Measurements from ENCODE around the gene LIG1. TPM values are rescaled to one million over a fixed set of nuclear protein-coding genes. Genes with fewer than 3 reads are reported as not detected.
A peak's percentile ranks its signal among the peaks of the same experiment; 100 is the strongest.

The LIG1 gene
- total and polyA plus RNA-seq, 2 experiments from 2014 or later = 9.3 to 14.5 TPM

DNA sequence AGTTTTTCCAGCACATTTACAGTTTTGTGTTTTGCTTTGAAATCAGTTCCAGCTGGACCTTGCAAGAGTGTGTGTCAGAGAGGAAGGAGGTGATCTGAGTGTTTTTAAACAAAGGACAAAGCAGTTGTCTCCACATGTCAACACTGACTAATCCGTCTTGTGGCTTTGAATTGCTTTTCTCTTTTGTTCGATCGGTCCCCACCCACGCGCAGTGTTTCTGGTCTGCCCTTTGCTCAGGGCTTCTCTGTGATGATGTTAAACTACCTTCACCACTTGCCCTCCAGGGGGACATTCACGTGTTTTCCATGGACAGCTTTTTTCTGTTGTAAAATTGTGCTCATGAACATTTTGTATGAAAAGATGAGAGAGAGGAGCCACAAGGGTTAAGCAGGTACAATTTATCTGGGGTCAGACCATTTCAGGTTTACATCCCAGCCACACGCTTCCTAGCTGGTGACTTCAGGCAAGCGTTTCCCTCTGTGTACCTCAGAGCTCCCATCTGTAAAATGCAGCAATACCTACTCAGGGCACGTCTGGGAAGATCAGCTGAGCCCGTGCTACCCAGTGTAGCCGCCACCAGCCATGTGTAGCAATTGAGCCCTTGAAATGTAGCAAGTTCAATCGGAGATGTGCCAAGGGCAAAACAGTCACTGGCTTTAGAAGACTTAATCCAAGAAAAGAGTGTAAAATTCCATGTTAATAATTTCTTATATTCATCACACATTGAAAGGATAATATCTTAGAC, 46.1 kb downstream of the LIG1 start:
- Histone ChIP-seq H3K27ac (no peak overlapping the region), H3K9ac (no peak overlapping the region), H3K4me2 (ENCODE audit: unreplicated experiment) (no peak overlapping the region), H2AFZ (no peak overlapping the region), H4K20me1 (ENCODE audit: insufficient read depth) (no peaks in the 10 kb centered on the region), H3K79me2 (ENCODE audit: insufficient read depth) (no peaks in the 10 kb centered on the region), H3K4me3 (no peak overlapping the region), H3K36me3 (ENCODE audit: low read depth) (no peaks in the 10 kb centered on the region), H3K27me3 (replicated peaks; ENCODE audit: insufficient read depth) (no peaks in the 10 kb centered on the region), H3K9me3 (ENCODE audit: low read depth) (no peaks in the 10 kb centered on the region), H3K9me2 (ENCODE audit: insufficient read depth) (no peaks in the 10 kb centered on the region), H3K4me1 (ENCODE audit: insufficient read depth) (peaks cover 10% of the 10 kb centered on the region), H3F3A (ENCODE audit: insufficient read depth) (0 out of 2 replicates have a peak, but pooled peaks cover 9% of the 10 kb centered on the region)
- in situ Hi-C loops (cut with MboI) = no loop called here
- DNase-seq = peak; percentile 81
- TF ChIP-seq EZH2phosphoT487 (IDR thresholded peaks at IDR 0.05; ENCODE audit: insufficient read depth, low read depth) (no peak), EZH2 (IDR thresholded peaks at IDR 0.05; ENCODE audit: insufficient read depth, poor library complexity, severe bottlenecking) (no peak)
- WGBS, 2 experiments (ENCODE audit: low coverage in 1 of 2, low lambda C conversion rate in 2 of 2, missing lambda C conversion rate in 2 of 2) = 64 to 72% methylated on average over 12 of the region's 12 CpGs

DNA sequence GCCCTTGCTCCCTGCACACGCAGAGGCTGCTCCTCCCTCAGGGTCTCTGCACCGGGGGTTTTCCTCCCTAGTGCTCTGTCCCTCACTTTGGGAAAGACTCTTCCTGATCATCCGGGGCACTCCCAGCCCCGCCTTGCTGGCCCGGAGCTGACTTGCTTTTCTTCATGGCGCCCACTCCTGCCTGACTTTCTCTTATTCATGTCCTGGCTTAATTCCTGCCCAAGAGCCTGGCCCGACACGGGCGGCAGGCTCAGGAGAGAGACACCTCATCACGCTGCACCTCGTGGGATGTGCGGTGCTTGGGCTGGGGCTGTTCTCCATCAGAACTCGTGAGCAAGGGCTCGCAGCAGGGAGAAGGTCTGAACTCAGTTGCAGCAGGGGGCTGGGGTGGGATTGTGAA, 47.7 kb downstream of the LIG1 start:
- Histone ChIP-seq H3K4me1 (ENCODE audit: insufficient read depth) (peaks cover 10% of the 10 kb centered on the region), H3K9me2 (ENCODE audit: insufficient read depth) (no peaks in the 10 kb centered on the region), H3K4me3 (no peak overlapping the region), H3K36me3 (ENCODE audit: low read depth) (no peaks in the 10 kb centered on the region), H3K9ac (no peak overlapping the region), H3K4me2 (ENCODE audit: unreplicated experiment) (no peak overlapping the region), H2AFZ (no peak overlapping the region), H3K27me3 (replicated peaks; ENCODE audit: insufficient read depth) (no peaks in the 10 kb centered on the region), H3K9me3 (ENCODE audit: low read depth) (no peaks in the 10 kb centered on the region), H3K27ac (no peak overlapping the region), H4K20me1 (ENCODE audit: insufficient read depth) (no peaks in the 10 kb centered on the region), H3K79me2 (ENCODE audit: insufficient read depth) (no peaks in the 10 kb centered on the region), H3F3A (ENCODE audit: insufficient read depth) (0 out of 2 replicates have a peak, but pooled peaks cover 9% of the 10 kb centered on the region)
- TF ChIP-seq EZH2phosphoT487 (IDR thresholded peaks at IDR 0.05; ENCODE audit: insufficient read depth, low read depth) (no peak), EZH2 (IDR thresholded peaks at IDR 0.05; ENCODE audit: insufficient read depth, poor library complexity, severe bottlenecking) (no peak)
- in situ Hi-C loops (cut with MboI) = no loop called here
- no peak for DNase-seq
- WGBS, 2 experiments (ENCODE audit: low coverage in 1 of 2, low lambda C conversion rate in 2 of 2, missing lambda C conversion rate in 2 of 2) = 94 to 99% methylated on average over 12 to 14 of the region's 14 CpGs

DNA sequence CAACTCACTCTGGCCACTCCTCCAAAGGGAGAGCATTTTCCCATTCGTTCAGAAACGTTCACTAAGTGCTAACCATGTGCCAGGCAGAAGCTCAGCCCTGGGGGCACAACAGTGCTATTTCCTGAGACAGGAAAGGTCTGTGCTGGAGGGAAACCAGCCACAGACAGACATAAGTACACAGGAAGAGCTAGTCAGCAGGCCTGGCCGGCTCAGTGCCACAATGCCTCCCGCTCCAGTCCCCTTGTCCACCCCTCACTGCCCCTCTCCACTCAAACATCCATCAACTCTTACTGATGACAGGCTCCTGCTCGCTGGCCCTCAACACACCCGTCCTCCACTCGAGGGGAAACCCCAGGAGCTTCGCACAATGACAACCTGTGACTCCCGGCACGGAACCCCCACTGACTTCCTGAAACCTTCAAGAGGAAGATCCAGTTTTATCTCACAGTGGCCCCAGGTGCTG, 48.2 kb downstream of the LIG1 start:
- no peak overlapping the region for H2AFZ ChIP-seq
- no peaks in the 10 kb centered on the region for H3K27me3 ChIP-seq (replicated peaks; ENCODE audit: insufficient read depth)
- no peaks in the 10 kb centered on the region for H3K9me3 ChIP-seq (ENCODE audit: low read depth)
- 96 to 97% methylated on average over 10 of the region's 10 CpGs for WGBS, 2 experiments (ENCODE audit: low coverage in 1 of 2, low lambda C conversion rate in 2 of 2, missing lambda C conversion rate in 2 of 2)
- no peak overlapping the region for H3K27ac ChIP-seq
- H3K79me2 ChIP-seq (ENCODE audit: insufficient read depth) = no peaks in the 10 kb centered on the region
- no peak for DNase-seq
- H3K9me2 ChIP-seq (ENCODE audit: insufficient read depth) = no peaks in the 10 kb centered on the region
- H3K4me1 ChIP-seq (ENCODE audit: insufficient read depth) = peaks cover 10% of the 10 kb centered on the region
- no peak for TF ChIP-seq EZH2 (IDR thresholded peaks at IDR 0.05; ENCODE audit: insufficient read depth, poor library complexity, severe bottlenecking)
- no peak for TF ChIP-seq EZH2phosphoT487 (IDR thresholded peaks at IDR 0.05; ENCODE audit: insufficient read depth, low read depth)
- no peaks in the 10 kb centered on the region for H3K36me3 ChIP-seq (ENCODE audit: low read depth)
- no peak overlapping the region for H3K9ac ChIP-seq
- no peak overlapping the region for H3K4me3 ChIP-seq
- 0 out of 2 replicates have a peak, but pooled peaks cover 9% of the 10 kb centered on the region for H3F3A ChIP-seq (ENCODE audit: insufficient read depth)
- in situ Hi-C loops (cut with MboI) = no loop called here
- no peaks in the 10 kb centered on the region for H4K20me1 ChIP-seq (ENCODE audit: insufficient read depth)
- no peak overlapping the region for H3K4me2 ChIP-seq (ENCODE audit: unreplicated experiment)

DNA sequence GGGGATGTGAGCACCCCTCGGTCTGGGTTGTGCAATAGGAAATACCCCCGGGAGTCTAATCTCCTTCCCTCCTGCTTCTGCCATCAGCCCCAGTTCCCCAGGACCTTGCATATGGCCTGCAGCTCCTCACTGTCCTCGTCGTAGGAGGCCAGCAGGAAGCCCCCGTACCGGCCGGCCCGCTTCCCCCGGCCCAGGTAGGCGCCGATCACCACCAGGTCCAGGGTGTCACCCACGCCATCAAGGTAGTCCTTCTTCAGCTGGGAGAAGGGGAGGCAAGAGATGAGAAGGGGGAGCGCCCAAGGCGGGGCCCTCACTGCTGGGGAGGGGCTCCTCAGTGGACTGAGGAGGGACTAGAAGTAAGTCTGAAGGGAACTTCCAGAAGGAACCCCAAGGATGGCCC, 49.1 kb downstream of the LIG1 start:
- in situ Hi-C loops (cut with MboI) = no loop called here
- TF ChIP-seq EZH2 (IDR thresholded peaks at IDR 0.05; ENCODE audit: insufficient read depth, poor library complexity, severe bottlenecking) (no peak), EZH2phosphoT487 (IDR thresholded peaks at IDR 0.05; ENCODE audit: insufficient read depth, low read depth) (no peak)
- H3K9ac ChIP-seq = no peak overlapping the region
- H3K27ac ChIP-seq = no peak overlapping the region
- 0 out of 2 replicates have a peak, but pooled peaks cover 9% of the 10 kb centered on the region for H3F3A ChIP-seq (ENCODE audit: insufficient read depth)
- no peak for DNase-seq
- peaks cover 10% of the 10 kb centered on the region for H3K4me1 ChIP-seq (ENCODE audit: insufficient read depth)
- H3K9me3 ChIP-seq (ENCODE audit: low read depth) = no peaks in the 10 kb centered on the region
- no peaks in the 10 kb centered on the region for H3K9me2 ChIP-seq (ENCODE audit: insufficient read depth)
- no peak overlapping the region for H3K4me3 ChIP-seq
- H3K79me2 ChIP-seq (ENCODE audit: insufficient read depth) = no peaks in the 10 kb centered on the region
- 97 to 99% methylated on average over 14 of the region's 14 CpGs for WGBS, 2 experiments (ENCODE audit: low coverage in 1 of 2, low lambda C conversion rate in 2 of 2, missing lambda C conversion rate in 2 of 2)
- H3K36me3 ChIP-seq (ENCODE audit: low read depth) = no peaks in the 10 kb centered on the region
- no peak overlapping the region for H3K4me2 ChIP-seq (ENCODE audit: unreplicated experiment)
- H2AFZ ChIP-seq = no peak overlapping the region
- H3K27me3 ChIP-seq (replicated peaks; ENCODE audit: insufficient read depth) = no peaks in the 10 kb centered on the region
- H4K20me1 ChIP-seq (ENCODE audit: insufficient read depth) = no peaks in the 10 kb centered on the region
